HepG2 (cell line): ENCODE data around the gene ACSF3. TPM values are rescaled to one million over a fixed set of nuclear protein-coding genes. Genes with fewer than 3 reads are reported as not detected.

Experiments used
- AGO1 ChIP-seq: fragments of 200-400 bp; formaldehyde crosslinking; IDR thresholded peaks from 2 replicates; pipeline ENCODE4 v1.6.1; 2017; ENCODE audit warnings: mild to moderate bottlenecking, low read depth, low read length, moderate library complexity; ENCODE audit not compliant: poor library complexity, severe bottlenecking
- AKAP8 ChIP-seq: sonication (generic); formaldehyde crosslinking; IDR thresholded peaks from 2 replicates; pipeline ENCODE4 v1.5.1; 2020; ENCODE audit warnings: mild to moderate bottlenecking, missing genetic modification reagents
- BORCS8-MEF2B ChIP-seq: sonication (generic); formaldehyde crosslinking; IDR thresholded peaks from 2 replicates; pipeline ENCODE4 v1.8.0; 2022; ENCODE audit warnings: mild to moderate bottlenecking, missing genetic modification reagents
- BRCA1 ChIP-seq: sonication (generic); formaldehyde crosslinking; IDR thresholded peaks from 2 replicates; pipeline ENCODE4 v1.4.0; 2020; ENCODE audit warnings: missing genetic modification reagents
- CHD4 ChIP-seq: fragments of 200-600 bp; sonication (generic); IDR thresholded peaks from 2 replicates; pipeline ENCODE4 v1.7.0; 2017; ENCODE audit warnings: mild to moderate bottlenecking, low read length, borderline replicate concordance
- ERF ChIP-seq: IDR thresholded peaks from 2 replicates; pipeline ENCODE4 v1.6.1; 2018; ENCODE audit warnings: missing biosample characterization, missing genetic modification reagents
- FOXA3 ChIP-seq: IDR thresholded peaks from 2 replicates; pipeline ENCODE4 v1.6.1; 2016; ENCODE audit warnings: missing genetic modification reagents, missing compliant biosample characterization
- RBM39 ChIP-seq: fragments of 200-400 bp; formaldehyde crosslinking; IDR thresholded peaks from one replicate; pipeline ENCODE4 v1.6.1; 2018; ENCODE audit warnings: antibody characterized with exemption, mild to moderate bottlenecking, low read depth, low read length; ENCODE audit not compliant: poor library complexity, severe bottlenecking
- SAFB2 ChIP-seq: sonication (generic); formaldehyde crosslinking; IDR thresholded peaks from 2 replicates; pipeline ENCODE4 v1.5.1; 2020; ENCODE audit warnings: missing genetic modification reagents, low read depth, mild to moderate bottlenecking, borderline replicate concordance
- SALL1 ChIP-seq: sonication (generic); formaldehyde crosslinking; IDR thresholded peaks from 2 replicates; pipeline ENCODE4 v1.8.0; 2022; ENCODE audit warnings: mild to moderate bottlenecking, missing genetic modification reagents
- TEAD2 ChIP-seq: sonication (generic); formaldehyde crosslinking; IDR thresholded peaks from 2 replicates; pipeline ENCODE4 v1.9.0; 2021; ENCODE audit warnings: missing genetic modification reagents
- ZMYM3 ChIP-seq: sonication (generic); formaldehyde crosslinking; IDR thresholded peaks from 2 replicates; pipeline ENCODE4 v1.5.1; 2020; ENCODE audit warnings: mild to moderate bottlenecking, missing genetic modification reagents
- ZNF331 ChIP-seq: sonication (generic); formaldehyde crosslinking; IDR thresholded peaks from 2 replicates; pipeline ENCODE4 v1.4.0; 2020; ENCODE audit warnings: missing genetic modification reagents
- ZNF44 ChIP-seq: sonication (generic); formaldehyde crosslinking; IDR thresholded peaks from 2 replicates; pipeline ENCODE4 v1.5.1; 2020; ENCODE audit warnings: mild to moderate bottlenecking, missing genetic modification reagents
- ZNF768 ChIP-seq: sonication (generic); formaldehyde crosslinking; IDR thresholded peaks from 2 replicates; pipeline ENCODE4 v1.4.0; 2020; ENCODE audit warnings: missing genetic modification reagents
- polyA plus RNA-seq, 8 experiments: library from polyadenylated mRNA; depleted of rRNA in 3 of 8; stranded (reverse) in 7 of 8; unstranded in 1 of 8; fragments of >200 nt; fragmentation: Illumina TruSeq in 4 of 8; extraction: Trizol in 4 of 8; gene quantifications; 2 replicates each; pipeline versions ENCODE4 v1.2.1 to v1.2.3, GENCODE V29; 2011 to 2016; ENCODE audit warnings: low read depth in 4 of 8, missing spikeins in 1 of 8, mixed read lengths in 1 of 8; ENCODE audit not compliant: insufficient read depth in 1 of 8
- total RNA-seq, 5 experiments: library from RNA; depleted of rRNA; stranded (reverse); fragments of >200 nt; fragmentation: Illumina TruSeq; extraction: Trizol; gene quantifications; 2 replicates each; pipeline ENCODE4 v1.2.3, GENCODE V29; 2016; ENCODE audit warnings: low read depth in 1 of 5
- TF ChIP-seq, protein P1 (sequence below): IDR thresholded peaks from 2 replicates; pipeline ENCODE4 v1.6.1; 2016; ENCODE audit warnings: mild to moderate bottlenecking, missing biosample characterization, missing genetic modification reagents
- TF ChIP-seq, protein P2 (sequence below): sonication (generic); formaldehyde crosslinking; IDR thresholded peaks from 2 replicates; pipeline ENCODE4 v1.4.0; 2020; ENCODE audit warnings: mild to moderate bottlenecking, missing genetic modification reagents
- TF ChIP-seq, protein P3 (sequence below): sonication (generic); formaldehyde crosslinking; IDR thresholded peaks from 2 replicates; pipeline ENCODE4 v1.5.0; 2020; ENCODE audit warnings: missing genetic modification reagents, mild to moderate bottlenecking, borderline replicate concordance
- TF ChIP-seq, protein P4 (sequence below): sonication (generic); formaldehyde crosslinking; IDR thresholded peaks from 2 replicates; pipeline ENCODE4 v1.8.1; 2023; ENCODE audit warnings: mild to moderate bottlenecking, missing genetic modification reagents

ACSF3 gene
- total and polyA plus RNA-seq, 2 of the 13 experiments (the other 11 are each of a cell fraction or from before 2014, with no cell fraction given) = 14.9 to 30.6 TPM

DNA sequence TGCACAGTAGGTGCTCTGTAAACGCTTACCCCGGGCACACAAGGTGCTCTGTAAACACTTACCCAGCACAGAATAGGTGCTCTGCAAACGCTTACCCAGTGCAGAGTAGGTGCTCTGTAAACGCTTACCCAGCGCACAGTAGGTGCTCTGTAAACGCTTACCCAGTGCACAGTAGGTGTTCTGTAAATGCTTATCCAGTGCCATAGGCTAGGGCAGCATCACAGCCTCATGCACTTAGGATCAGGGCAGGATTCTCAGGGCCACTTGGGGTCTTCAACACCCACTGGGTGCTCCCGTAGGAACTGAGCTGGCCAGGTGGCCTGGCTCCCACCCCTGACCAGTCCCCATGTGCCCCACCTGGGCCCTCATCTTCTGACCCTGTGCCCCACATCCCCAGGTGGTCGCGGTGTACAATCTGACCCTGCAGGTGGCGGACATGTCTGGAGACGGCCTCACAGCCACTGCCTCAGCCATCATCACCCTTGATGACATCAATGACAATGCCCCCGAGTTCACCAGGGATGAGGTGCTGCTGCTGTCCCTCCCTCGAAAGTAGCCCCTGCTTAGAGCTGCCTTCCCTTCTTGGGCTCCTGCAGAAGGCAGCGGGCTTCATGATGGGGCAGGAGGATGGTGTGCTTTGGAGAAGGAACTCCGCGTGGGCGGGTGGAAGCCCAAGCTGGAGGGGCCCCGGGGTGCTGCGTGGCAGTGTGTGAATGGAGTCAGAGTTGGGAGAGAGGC is 93.5 kb downstream of the ACSF3 start (continued):
- 0 out of 2 replicates have a peak, but pooled peaks have one; percentile 60 for TF ChIP-seq TEAD2 (CRISPR knock-in tag)
- TF ChIP-seq SAFB2 (CRISPR knock-in tag) = no peak
- TF ChIP-seq AKAP8 (CRISPR knock-in tag) = peak; percentile 97
- TF ChIP-seq, protein P1, sequence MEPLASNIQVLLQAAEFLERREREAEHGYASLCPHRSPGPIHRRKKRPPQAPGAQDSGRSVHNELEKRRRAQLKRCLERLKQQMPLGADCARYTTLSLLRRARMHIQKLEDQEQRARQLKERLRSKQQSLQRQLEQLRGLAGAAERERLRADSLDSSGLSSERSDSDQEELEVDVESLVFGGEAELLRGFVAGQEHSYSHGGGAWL (CRISPR knock-in tag) = no peak
- peak; percentile 66 for TF ChIP-seq AGO1
- TF ChIP-seq RBM39 = peak; percentile 36
- TF ChIP-seq ZNF331 (CRISPR knock-in tag) = no peak
- 0 out of 2 replicates have a peak, but pooled peaks have one; percentile 20 for TF ChIP-seq BORCS8-MEF2B
- TF ChIP-seq ZMYM3 (CRISPR knock-in tag) = peak; percentile 80; the same call in 1 of the 2 replicates
- TF ChIP-seq ZNF768 (CRISPR knock-in tag) = 0 out of 2 replicates have a peak, but pooled peaks have one; percentile 23
- no peak; the same call in 1 of the 2 replicates for TF ChIP-seq FOXA3 (CRISPR knock-in tag)
- no peak for TF ChIP-seq BRCA1 (CRISPR knock-in tag)
- peak; percentile 10; the same call in 1 of the 2 replicates for TF ChIP-seq SALL1 (CRISPR knock-in tag)
- TF ChIP-seq, protein P2, sequence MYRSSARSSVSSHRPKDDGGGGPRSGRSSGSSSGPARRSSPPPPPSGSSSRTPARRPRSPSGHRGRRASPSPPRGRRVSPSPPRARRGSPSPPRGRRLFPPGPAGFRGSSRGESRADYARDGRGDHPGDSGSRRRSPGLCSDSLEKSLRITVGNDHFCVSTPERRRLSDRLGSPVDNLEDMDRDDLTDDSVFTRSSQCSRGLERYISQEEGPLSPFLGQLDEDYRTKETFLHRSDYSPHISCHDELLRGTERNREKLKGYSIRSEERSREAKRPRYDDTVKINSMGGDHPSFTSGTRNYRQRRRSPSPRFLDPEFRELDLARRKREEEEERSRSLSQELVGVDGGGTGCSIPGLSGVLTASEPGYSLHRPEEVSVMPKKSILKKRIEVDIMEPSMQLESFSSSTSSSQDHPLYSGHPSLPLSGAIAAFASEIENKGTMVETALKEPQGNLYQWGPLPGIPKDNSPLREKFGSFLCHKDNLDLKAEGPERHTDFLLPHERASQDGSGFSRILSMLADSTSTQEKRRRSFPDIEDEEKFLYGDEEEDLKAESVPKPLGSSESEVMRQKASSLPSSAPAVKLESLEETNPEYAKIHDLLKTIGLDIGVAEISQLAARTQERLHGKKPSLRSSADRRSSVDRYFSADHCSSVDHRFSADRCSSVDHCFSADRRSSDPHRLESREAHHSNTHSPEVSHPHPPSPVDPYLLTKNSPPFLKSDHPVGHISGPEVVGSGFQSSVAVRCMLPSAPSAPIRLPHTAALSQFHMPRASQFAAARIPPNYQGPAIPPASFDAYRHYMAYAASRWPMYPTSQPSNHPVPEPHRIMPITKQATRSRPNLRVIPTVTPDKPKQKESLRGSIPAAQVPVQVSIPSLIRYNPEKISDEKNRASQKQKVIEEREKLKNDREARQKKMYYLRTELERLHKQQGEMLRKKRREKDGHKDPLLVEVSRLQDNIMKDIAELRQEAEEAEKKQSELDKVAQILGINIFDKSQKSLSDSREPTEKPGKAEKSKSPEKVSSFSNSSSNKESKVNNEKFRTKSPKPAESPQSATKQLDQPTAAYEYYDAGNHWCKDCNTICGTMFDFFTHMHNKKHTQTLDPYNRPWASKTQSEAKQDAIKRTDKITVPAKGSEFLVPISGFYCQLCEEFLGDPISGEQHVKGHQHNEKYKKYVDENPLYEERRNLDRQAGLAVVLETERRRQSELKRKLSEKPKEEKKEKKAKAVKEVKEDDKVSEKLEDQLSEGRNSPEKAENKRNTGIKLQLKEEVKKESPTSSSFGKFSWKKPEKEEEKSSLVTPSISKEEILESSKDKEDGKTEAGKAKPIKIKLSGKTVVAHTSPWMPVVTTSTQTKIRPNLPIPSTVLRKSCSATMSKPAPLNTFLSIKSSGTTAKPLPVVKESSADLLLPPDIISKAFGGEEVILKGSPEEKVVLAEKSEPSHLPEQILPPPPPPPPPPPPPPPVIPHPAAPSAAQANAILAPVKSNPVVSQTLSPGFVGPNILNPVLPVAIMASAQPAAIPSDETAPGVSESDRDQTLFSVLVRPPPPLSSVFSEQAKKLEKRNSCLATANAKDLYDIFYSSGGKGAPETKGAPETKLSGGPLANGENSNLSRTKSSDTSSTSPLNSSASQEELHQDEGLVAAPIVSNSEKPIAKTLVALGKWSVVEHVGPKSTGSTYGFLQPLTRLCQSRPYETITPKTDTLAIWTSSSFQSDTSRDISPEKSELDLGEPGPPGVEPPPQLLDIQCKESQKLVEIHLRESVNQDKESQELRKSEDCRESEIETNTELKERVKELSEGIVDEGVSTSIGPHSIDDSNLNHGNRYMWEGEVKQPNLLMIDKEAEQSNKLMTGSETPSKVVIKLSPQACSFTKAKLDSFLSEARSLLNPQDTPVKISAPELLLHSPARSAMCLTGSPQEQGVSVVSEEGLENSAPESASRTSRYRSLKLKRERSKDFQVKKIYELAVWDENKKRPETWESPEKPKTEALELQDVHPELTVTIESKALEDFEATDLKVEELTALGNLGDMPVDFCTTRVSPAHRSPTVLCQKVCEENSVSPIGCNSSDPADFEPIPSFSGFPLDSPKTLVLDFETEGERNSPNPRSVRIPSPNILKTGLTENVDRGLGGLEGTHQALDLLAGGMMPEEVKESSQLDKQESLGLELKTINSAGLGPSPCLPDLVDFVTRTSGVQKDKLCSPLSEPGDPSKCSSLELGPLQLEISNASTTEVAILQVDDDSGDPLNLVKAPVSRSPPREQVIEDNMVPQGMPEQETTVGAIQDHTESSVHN (CRISPR knock-in tag) = 0 out of 2 replicates have a peak, but pooled peaks have one; percentile 50
- TF ChIP-seq ERF (CRISPR knock-in tag) = no peak
- TF ChIP-seq, protein P3, sequence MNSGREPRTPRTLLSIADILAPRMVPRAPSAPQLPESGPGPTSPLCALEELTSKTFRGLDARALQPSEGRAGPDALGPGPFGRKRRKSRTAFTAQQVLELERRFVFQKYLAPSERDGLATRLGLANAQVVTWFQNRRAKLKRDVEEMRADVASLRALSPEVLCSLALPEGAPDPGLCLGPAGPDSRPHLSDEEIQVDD (CRISPR knock-in tag) = 0 out of 2 replicates have a peak, but pooled peaks have one; percentile 41
- TF ChIP-seq ZNF44 (CRISPR knock-in tag) = no peak
- TF ChIP-seq, protein P4, sequence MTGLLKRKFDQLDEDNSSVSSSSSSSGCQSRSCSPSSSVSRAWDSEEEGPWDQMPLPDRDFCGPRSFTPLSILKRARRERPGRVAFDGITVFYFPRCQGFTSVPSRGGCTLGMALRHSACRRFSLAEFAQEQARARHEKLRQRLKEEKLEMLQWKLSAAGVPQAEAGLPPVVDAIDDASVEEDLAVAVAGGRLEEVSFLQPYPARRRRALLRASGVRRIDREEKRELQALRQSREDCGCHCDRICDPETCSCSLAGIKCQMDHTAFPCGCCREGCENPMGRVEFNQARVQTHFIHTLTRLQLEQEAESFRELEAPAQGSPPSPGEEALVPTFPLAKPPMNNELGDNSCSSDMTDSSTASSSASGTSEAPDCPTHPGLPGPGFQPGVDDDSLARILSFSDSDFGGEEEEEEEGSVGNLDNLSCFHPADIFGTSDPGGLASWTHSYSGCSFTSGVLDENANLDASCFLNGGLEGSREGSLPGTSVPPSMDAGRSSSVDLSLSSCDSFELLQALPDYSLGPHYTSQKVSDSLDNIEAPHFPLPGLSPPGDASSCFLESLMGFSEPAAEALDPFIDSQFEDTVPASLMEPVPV (CRISPR knock-in tag) = peak; percentile 6; the same call in 1 of the 2 replicates
- peak; percentile 98 for TF ChIP-seq CHD4
